Mucosa of gallbladder (tissue), 1 donor: ENCODE results near the gene ATXN10. TPM values are rescaled to one million over a fixed set of nuclear protein-coding genes. Genes with fewer than 3 reads are reported as not detected.
"Not testable (repeated sequence)": the region's sequence is repeated elsewhere in the genome, so short reads cannot be mapped to it uniquely, and the experiment has no call there.

Experiments
- DNase-seq: peaks from one replicate; pipeline ENCODE4 v3.0.0-alpha.2; 2020; ENCODE audit warnings: low spot score
- total RNA-seq: library from RNA; stranded (reverse); gene quantifications from one replicate; pipeline ENCODE4 v1.2.1, GENCODE V29; 2021
- donor health status: DM: no; HTN: no; CAD: no.

ATXN10 gene
- total RNA-seq, 1 donor from 2014 or later, result 135 TPM

- DNase-seq, result no peak
Measured at GRCh38 chr22:45709060-45709739, 37.6 kb downstream of the ATXN10 start.

- DNase-seq, result no peak
Measured at GRCh38 chr22:45709866-45710265, 38.2 kb downstream of the ATXN10 start.

GRCh38 chr22:45710469-45710868, 38.8 kb downstream of the ATXN10 start:
- no peak for DNase-seq

- not testable (repeated sequence) for DNase-seq
Measured at GRCh38 chr22:45714390-45714789, 42.8 kb downstream of the ATXN10 start.

GRCh38 chr22:45717789-45718188, 46.2 kb downstream of the ATXN10 start:
- DNase-seq, result no peak

- DNase-seq, result no peak
Measured at GRCh38 chr22:45718391-45718790, 46.8 kb downstream of the ATXN10 start.

GRCh38 chr22:45720839-45721378, 49.3 kb downstream of the ATXN10 start:
- no peak for DNase-seq

GRCh38 chr22:45722006-45722405, 50.4 kb downstream of the ATXN10 start:
- DNase-seq, result no peak

- DNase-seq, result no peak
Measured at GRCh38 chr22:45726081-45726480, 54.4 kb downstream of the ATXN10 start.

GRCh38 chr22:45731041-45731797, 59.6 kb downstream of the ATXN10 start:
- no peak for DNase-seq

GRCh38 chr22:45731798-45732495, 60.3 kb downstream of the ATXN10 start:
- DNase-seq, result no peak

GRCh38 chr22:45735273-45735672, 63.6 kb downstream of the ATXN10 start:
- no peak for DNase-seq

- no peak for DNase-seq
Measured at GRCh38 chr22:45738206-45738605, 66.6 kb downstream of the ATXN10 start.

- DNase-seq, result no peak
Measured at GRCh38 chr22:45740236-45740635, 68.6 kb downstream of the ATXN10 start.

GRCh38 chr22:45742866-45743450, 71.3 kb downstream of the ATXN10 start:
- DNase-seq, result peak; percentile 38

- DNase-seq, result no peak
Measured at GRCh38 chr22:45743687-45744086, 72.1 kb downstream of the ATXN10 start.

GRCh38 chr22:45744442-45744841, 72.8 kb downstream of the ATXN10 start:
- DNase-seq, result no peak

GRCh38 chr22:45750626-45751025, 79.0 kb downstream of the ATXN10 start:
- DNase-seq, result no peak

- no peak for DNase-seq
Measured at GRCh38 chr22:45752036-45752435, 80.4 kb downstream of the ATXN10 start.

- no peak for DNase-seq
Measured at GRCh38 chr22:45754822-45755221, 83.2 kb downstream of the ATXN10 start.

GRCh38 chr22:45756558-45756957, 84.9 kb downstream of the ATXN10 start:
- no peak for DNase-seq

- no peak for DNase-seq
Measured at GRCh38 chr22:45757068-45757467, 85.4 kb downstream of the ATXN10 start.
